MM.1S (cell line): Measurements from ENCODE around the gene IL1R2.

Experiments
- EZH2 ChIP-seq: fragments of 300-600 bp; sonication (generic); optimal IDR thresholded peaks from 2 replicates; pipeline ENCODE3; 2017; ENCODE audit warnings: low read depth, mild to moderate bottlenecking, antibody characterized with exemption, low read length, mixed read lengths
- TF ChIP-seq, protein P1 (sequence below): fragments of 300-600 bp; sonication (generic); IDR thresholded peaks from 2 replicates; pipeline ENCODE4 v1.5.1; 2016; ENCODE audit warnings: antibody characterized with exemption, low read length, mixed read lengths

GRCh38 chr2:102033750-102034682 is 42.3 kb downstream of the IL1R2 start:
- TF ChIP-seq EZH2, result no peak
- TF ChIP-seq, protein P1, sequence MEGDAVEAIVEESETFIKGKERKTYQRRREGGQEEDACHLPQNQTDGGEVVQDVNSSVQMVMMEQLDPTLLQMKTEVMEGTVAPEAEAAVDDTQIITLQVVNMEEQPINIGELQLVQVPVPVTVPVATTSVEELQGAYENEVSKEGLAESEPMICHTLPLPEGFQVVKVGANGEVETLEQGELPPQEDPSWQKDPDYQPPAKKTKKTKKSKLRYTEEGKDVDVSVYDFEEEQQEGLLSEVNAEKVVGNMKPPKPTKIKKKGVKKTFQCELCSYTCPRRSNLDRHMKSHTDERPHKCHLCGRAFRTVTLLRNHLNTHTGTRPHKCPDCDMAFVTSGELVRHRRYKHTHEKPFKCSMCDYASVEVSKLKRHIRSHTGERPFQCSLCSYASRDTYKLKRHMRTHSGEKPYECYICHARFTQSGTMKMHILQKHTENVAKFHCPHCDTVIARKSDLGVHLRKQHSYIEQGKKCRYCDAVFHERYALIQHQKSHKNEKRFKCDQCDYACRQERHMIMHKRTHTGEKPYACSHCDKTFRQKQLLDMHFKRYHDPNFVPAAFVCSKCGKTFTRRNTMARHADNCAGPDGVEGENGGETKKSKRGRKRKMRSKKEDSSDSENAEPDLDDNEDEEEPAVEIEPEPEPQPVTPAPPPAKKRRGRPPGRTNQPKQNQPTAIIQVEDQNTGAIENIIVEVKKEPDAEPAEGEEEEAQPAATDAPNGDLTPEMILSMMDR, result no peak
